ENCODE results near the gene IGIP. TPM values are rescaled to one million over a fixed set of nuclear protein-coding genes. Genes with fewer than 3 reads are reported as not detected.

IGIP gene
- total and polyA plus RNA-seq, 2 of the 8 experiments (the other 6 are each of a cell fraction or from before 2014, with no cell fraction given): 0.32 to 0.69 TPM

GRCh38 chr5:140150201-140150600, 24.5 kb downstream of the IGIP start (continued):
- TF ChIP-seq RBBP5 (IDR thresholded peaks at IDR 0.05; ENCODE audit: borderline replicate concordance, low read depth, low read length) (no peak), CTBP2 (IDR thresholded peaks at IDR 0.05; ENCODE audit: borderline replicate concordance, insufficient read depth, insufficient read length, low read length) (no peak), ATF3 (IDR thresholded peaks at IDR 0.05; ENCODE audit: insufficient read depth, low read depth, low read length) (no peak), RNF2 (IDR thresholded peaks at IDR 0.05; ENCODE audit: borderline replicate concordance, low read depth, low read length, missing control alignments, poor library complexity, severe bottlenecking) (no peak), CHD2 (IDR thresholded peaks at IDR 0.05; ENCODE audit: low read length) (no peak), CBX5 (IDR thresholded peaks at IDR 0.05; ENCODE audit: low read depth, low read length) (no peak)

Measured in H1 (cell line).